Keratinocyte (primary cell): ENCODE measurements around the gene TOR4A. TPM values are rescaled to one million over a fixed set of nuclear protein-coding genes. Genes with fewer than 3 reads are reported as not detected.

ENCODE experiments used
- DNase-seq: peaks from one replicate; pipeline ENCODE4 v3.0.0-alpha.2; 2011; ENCODE audit warnings: low read depth, missing footprints, low spot score
- FAIRE-seq: peaks from 2 replicates; lab custom pipeline; 2011; peaks lifted over from hg19 to GRCh38; lab: Jason Lieb, UNC
- H2AFZ ChIP-seq: 2 replicates; pipeline ENCODE4 v1.6.0; 2012; ENCODE audit warnings: low read length, control low read depth, inconsistent platforms; ENCODE audit not compliant: control insufficient read depth
- H3K27ac ChIP-seq: 2 replicates; pipeline ENCODE4 v1.5.1; 2011; ENCODE audit warnings: low read length; ENCODE audit not compliant: control insufficient read depth, insufficient read depth
- H3K27me3 ChIP-seq: 3 replicates; pipeline ENCODE4 v1.6.0; 2011; ENCODE audit warnings: low read length; ENCODE audit not compliant: control insufficient read depth, insufficient read depth; ENCODE audit errors: extremely low read depth
- H3K36me3 ChIP-seq, 2 experiments: 2 replicates in 1 of 2; 3 replicates in 1 of 2; pipeline ENCODE4 v1.5.1; 2011; ENCODE audit warnings: low read length in 2 of 2, mild to moderate bottlenecking in 1 of 2; ENCODE audit not compliant: control insufficient read depth in 2 of 2, insufficient read depth in 2 of 2; ENCODE audit errors: extremely low read depth in 1 of 2
- H3K4me1 ChIP-seq: 3 replicates; pipeline ENCODE4 v1.5.1; 2011; ENCODE audit warnings: low read length; ENCODE audit not compliant: control insufficient read depth, insufficient read depth; ENCODE audit errors: extremely low read depth
- H3K4me2 ChIP-seq: 3 replicates; pipeline ENCODE4 v1.6.0; 2011; ENCODE audit warnings: low read depth, low read length; ENCODE audit not compliant: control insufficient read depth, insufficient read depth; ENCODE audit errors: extremely low read depth
- H3K4me3 ChIP-seq, 3 experiments: fragments of 200-600 bp in 1 of 3; sonication (generic) in 1 of 3; 2 replicates in 2 of 3; 3 replicates in 1 of 3; pipeline ENCODE4 v1.5.1; 2011 to 2016; ENCODE audit warnings: low read length in 3 of 3, mild to moderate bottlenecking in 3 of 3, control low read depth in 2 of 3, inconsistent platforms in 1 of 3, low read depth in 1 of 3, mixed read lengths in 1 of 3, mixed run types in 1 of 3, moderate library complexity in 1 of 3; ENCODE audit not compliant: control insufficient read depth in 2 of 3, insufficient read depth in 2 of 3; ENCODE audit errors: extremely low read depth in 1 of 3
- H3K79me2 ChIP-seq: 2 replicates; pipeline ENCODE4 v1.6.0; 2012; ENCODE audit warnings: low read length; ENCODE audit not compliant: control insufficient read depth, insufficient read depth
- H3K9ac ChIP-seq: 3 replicates; pipeline ENCODE4 v1.6.0; 2011; ENCODE audit warnings: low read length; ENCODE audit not compliant: control insufficient read depth, insufficient read depth; ENCODE audit errors: extremely low read depth
- H3K9me1 ChIP-seq: 3 replicates; pipeline ENCODE4 v1.6.0; 2011; ENCODE audit warnings: low read length; ENCODE audit not compliant: control insufficient read depth, insufficient read depth; ENCODE audit errors: extremely low read depth
- H3K9me3 ChIP-seq: 2 replicates; pipeline ENCODE4 v1.5.1; 2012; ENCODE audit warnings: low read depth, low read length; ENCODE audit not compliant: control insufficient read depth
- H4K20me1 ChIP-seq: 3 replicates; pipeline ENCODE4 v1.6.0; 2011; ENCODE audit warnings: low read length; ENCODE audit not compliant: control insufficient read depth, insufficient read depth; ENCODE audit errors: extremely low read depth
- EZH2 ChIP-seq: IDR thresholded peaks from one replicate; pipeline ENCODE4 v1.6.1; 2012; ENCODE audit warnings: inconsistent platforms, mild to moderate bottlenecking, low read length, moderate library complexity
- dilution Hi-C: fragments of 300-500 bp; cut with MboI; formaldehyde crosslinking; loops from one replicate; pipeline ENCODE4 v1.7.0; 2020; ENCODE audit warnings: low sequenced_read_pairs; ENCODE audit not compliant: extremely low pct_ligation_motif_present
- polyA plus RNA-seq, 5 experiments: library from polyadenylated mRNA; depleted of rRNA in 3 of 5; stranded (reverse) in 3 of 5; stranded (forward) in 1 of 5; unstranded in 1 of 5; fragments of >200 nt; gene quantifications; 1 replicate in 1 of 5; 2 replicates in 3 of 5; 3 replicates in 1 of 5; pipeline versions ENCODE4 v1.2.1 to v1.2.3, GENCODE V29; 2011 to 2012; ENCODE audit warnings: missing spikeins in 2 of 5, low read depth in 1 of 5, low replicate concordance in 1 of 5
- TF ChIP-seq, protein P1 (sequence below), 3 experiments: IDR thresholded peaks in 1 of 3; conservative IDR thresholded peaks in 1 of 3; optimal IDR thresholded peaks in 1 of 3; 2 replicates in 2 of 3; 3 replicates in 1 of 3; pipeline versions ENCODE3 to v1.5.1; 2011; ENCODE audit warnings: low read length in 3 of 3, mild to moderate bottlenecking in 3 of 3, moderate library complexity in 2 of 3, control low read depth in 1 of 3, inconsistent platforms in 1 of 3; ENCODE audit not compliant: insufficient read depth in 2 of 3; ENCODE audit errors: extremely low read depth in 1 of 3

Gene TOR4A
- polyA plus RNA-seq, 1 donor (not counting 4 experiments of a cell fraction or from before 2014, with no cell fraction given) = 5.8 TPM

DNA sequence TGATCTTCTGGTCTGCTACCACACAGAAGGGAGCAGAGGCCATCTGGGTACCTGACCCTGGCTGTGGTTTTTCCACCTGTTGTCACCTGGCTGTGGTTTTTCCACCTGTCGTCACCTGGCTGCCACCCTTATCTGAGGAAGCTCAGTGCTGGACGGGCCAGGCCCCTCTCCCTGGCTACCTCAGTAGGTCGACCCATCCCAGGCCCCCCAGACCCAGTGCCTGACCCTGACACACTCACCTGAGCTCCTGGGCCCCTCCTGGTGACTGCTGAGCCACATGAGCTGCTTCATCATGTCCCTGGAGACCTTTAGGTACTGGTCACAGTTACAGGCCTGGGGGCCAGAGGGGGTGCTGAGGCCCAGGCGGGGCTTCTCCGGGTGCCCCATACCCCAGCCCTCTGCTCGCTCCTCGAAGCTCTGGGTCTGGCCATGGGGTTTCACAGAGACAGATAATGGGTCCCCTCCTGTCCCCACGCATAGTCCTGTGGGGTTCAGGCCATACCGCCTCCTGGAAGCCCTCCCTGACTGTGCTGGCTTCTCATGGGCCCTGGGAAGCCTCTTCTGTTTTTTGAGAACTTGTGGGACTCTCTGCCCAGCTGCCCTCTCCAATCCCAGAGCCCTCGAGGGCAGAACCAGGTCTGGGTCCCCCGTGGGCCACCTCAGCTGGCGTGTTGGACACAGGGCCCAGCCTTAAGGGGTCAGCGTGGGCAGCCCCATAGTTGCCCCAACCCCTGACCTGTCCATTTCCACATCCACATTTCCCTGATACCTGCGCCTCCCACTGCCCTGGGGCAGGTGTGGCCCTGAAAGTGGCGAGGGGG lies 32.1 kb downstream of the TOR4A start:
- DNase-seq = no peak
- Histone ChIP-seq H3K9ac (peak overlapping the region; percentile 33), H3K27ac (no peak overlapping the region), H3K9me1 (no peaks in the 10 kb centered on the region), H3K27me3 (peaks cover 12% of the 10 kb centered on the region), H3K36me3 (no peaks in the 10 kb centered on the region), H4K20me1 (no peaks in the 10 kb centered on the region), H3K4me3 (no peak overlapping the region), H3K4me1 (peaks cover 32% of the 10 kb centered on the region), H3K9me3 (no peaks in the 10 kb centered on the region), H3K79me2 (no peaks in the 10 kb centered on the region), H2AFZ (no peak overlapping the region), H3K4me2 (no peak overlapping the region)
- dilution Hi-C loops = no loop called here
- no peak for FAIRE-seq
- TF ChIP-seq, protein P1, sequence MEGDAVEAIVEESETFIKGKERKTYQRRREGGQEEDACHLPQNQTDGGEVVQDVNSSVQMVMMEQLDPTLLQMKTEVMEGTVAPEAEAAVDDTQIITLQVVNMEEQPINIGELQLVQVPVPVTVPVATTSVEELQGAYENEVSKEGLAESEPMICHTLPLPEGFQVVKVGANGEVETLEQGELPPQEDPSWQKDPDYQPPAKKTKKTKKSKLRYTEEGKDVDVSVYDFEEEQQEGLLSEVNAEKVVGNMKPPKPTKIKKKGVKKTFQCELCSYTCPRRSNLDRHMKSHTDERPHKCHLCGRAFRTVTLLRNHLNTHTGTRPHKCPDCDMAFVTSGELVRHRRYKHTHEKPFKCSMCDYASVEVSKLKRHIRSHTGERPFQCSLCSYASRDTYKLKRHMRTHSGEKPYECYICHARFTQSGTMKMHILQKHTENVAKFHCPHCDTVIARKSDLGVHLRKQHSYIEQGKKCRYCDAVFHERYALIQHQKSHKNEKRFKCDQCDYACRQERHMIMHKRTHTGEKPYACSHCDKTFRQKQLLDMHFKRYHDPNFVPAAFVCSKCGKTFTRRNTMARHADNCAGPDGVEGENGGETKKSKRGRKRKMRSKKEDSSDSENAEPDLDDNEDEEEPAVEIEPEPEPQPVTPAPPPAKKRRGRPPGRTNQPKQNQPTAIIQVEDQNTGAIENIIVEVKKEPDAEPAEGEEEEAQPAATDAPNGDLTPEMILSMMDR (optimal IDR thresholded peaks at IDR 0.05 in 1 of 3, IDR thresholded peaks at IDR 0.05 in 1 of 3, conservative IDR thresholded peaks at IDR 0.05 in 1 of 3; ENCODE audit: extremely low read depth in 1 of 3, insufficient read depth in 2 of 3, low read length in 3 of 3) = no peak
- no peak for TF ChIP-seq EZH2

- peaks cover 15% of the 10 kb centered on the region for H3K27me3 ChIP-seq
- no peak overlapping the region for H2AFZ ChIP-seq
- no peaks in the 10 kb centered on the region for H3K79me2 ChIP-seq
- dilution Hi-C loops = no loop called here
- peak overlapping the region; percentile 59 for H3K27ac ChIP-seq
- peak overlapping the region; percentile 27 for H3K4me2 ChIP-seq
- no peak for DNase-seq
- H3K36me3 ChIP-seq = no peaks in the 10 kb centered on the region
- no peaks in the 10 kb centered on the region for H3K9me1 ChIP-seq
- H3K9ac ChIP-seq = peak overlapping the region; percentile 85
- H3K4me1 ChIP-seq = peaks cover 28% of the 10 kb centered on the region
- FAIRE-seq = no peak
- TF ChIP-seq, protein P1 (optimal IDR thresholded peaks at IDR 0.05 in 1 of 3, IDR thresholded peaks at IDR 0.05 in 1 of 3, conservative IDR thresholded peaks at IDR 0.05 in 1 of 3; ENCODE audit: extremely low read depth in 1 of 3, insufficient read depth in 2 of 3, low read length in 3 of 3) = no peak
- no peak for TF ChIP-seq EZH2
- H3K9me3 ChIP-seq = no peaks in the 10 kb centered on the region
- H4K20me1 ChIP-seq = no peaks in the 10 kb centered on the region
- peak overlapping the region in 1 of 3 experiments; percentile 17 for H3K4me3 ChIP-seq
Observed at GRCh38 chr9:137310189-137311052, 32.9 kb downstream of the TOR4A start.
